Sigmoid colon (tissue), 3 donors: ENCODE results near the gene IQCE.

Experiments
- CTCF ChIP-seq, 4 experiments: fragments of 450-650 bp in 3 of 4; fragments of 200-600 bp in 1 of 4; IDR thresholded peaks; one replicate each; pipeline ENCODE4 v1.5.1; 2016 to 2019; ENCODE audit warnings: antibody characterized with exemption in 4 of 4, mild to moderate bottlenecking in 3 of 4, moderate library complexity in 2 of 4
- POLR2A ChIP-seq, 2 donors: fragments of 450-650 bp; IDR thresholded peaks; one replicate each; pipeline ENCODE4 v1.6.1; 2016; ENCODE audit warnings: antibody characterized with exemption in 2 of 2, mild to moderate bottlenecking in 2 of 2, moderate library complexity in 2 of 2

GRCh38 chr7:2651336-2651735, 92.6 kb downstream of the IQCE start:
- TF ChIP-seq CTCF (IDR thresholded peaks at IDR 0.05) (no peak), POLR2A (IDR thresholded peaks at IDR 0.05) (no peak)
